ENCODE measurements around the gene FCN1.

The FCN1 gene

DNA sequence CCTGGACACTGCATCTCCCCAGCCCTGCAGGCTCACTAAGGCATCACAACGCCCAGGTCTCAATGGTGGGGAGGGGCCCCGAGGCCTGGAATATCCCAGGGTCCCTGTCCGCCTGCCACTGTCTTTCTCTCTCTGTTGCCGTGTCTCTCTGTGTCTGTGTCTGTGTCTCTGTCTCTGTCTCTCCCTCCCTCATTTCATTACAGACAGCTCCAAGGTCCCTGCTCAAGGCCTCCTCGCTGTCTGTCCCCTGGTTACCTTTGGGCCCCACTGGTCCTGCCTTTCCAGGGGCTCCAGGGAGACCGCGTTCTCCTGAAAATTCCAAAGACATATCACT is 3.2 kb downstream of the FCN1 start:
- TF ChIP-seq, protein P1, sequence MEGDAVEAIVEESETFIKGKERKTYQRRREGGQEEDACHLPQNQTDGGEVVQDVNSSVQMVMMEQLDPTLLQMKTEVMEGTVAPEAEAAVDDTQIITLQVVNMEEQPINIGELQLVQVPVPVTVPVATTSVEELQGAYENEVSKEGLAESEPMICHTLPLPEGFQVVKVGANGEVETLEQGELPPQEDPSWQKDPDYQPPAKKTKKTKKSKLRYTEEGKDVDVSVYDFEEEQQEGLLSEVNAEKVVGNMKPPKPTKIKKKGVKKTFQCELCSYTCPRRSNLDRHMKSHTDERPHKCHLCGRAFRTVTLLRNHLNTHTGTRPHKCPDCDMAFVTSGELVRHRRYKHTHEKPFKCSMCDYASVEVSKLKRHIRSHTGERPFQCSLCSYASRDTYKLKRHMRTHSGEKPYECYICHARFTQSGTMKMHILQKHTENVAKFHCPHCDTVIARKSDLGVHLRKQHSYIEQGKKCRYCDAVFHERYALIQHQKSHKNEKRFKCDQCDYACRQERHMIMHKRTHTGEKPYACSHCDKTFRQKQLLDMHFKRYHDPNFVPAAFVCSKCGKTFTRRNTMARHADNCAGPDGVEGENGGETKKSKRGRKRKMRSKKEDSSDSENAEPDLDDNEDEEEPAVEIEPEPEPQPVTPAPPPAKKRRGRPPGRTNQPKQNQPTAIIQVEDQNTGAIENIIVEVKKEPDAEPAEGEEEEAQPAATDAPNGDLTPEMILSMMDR (IDR thresholded peaks at IDR 0.05; ENCODE audit: borderline replicate concordance, insufficient read depth, low read depth, low read length) = no peak
- no peak overlapping the region for H3K4me3 ChIP-seq (ENCODE audit: low read depth, low read length)

GRCh38 chr9:134913713-134914500 is 3.8 kb downstream of the FCN1 start:
- TF ChIP-seq, protein P1 (IDR thresholded peaks at IDR 0.05; ENCODE audit: borderline replicate concordance, insufficient read depth, low read depth, low read length) = no peak
- no peak overlapping the region for H3K4me3 ChIP-seq (ENCODE audit: low read depth, low read length)

DNA sequence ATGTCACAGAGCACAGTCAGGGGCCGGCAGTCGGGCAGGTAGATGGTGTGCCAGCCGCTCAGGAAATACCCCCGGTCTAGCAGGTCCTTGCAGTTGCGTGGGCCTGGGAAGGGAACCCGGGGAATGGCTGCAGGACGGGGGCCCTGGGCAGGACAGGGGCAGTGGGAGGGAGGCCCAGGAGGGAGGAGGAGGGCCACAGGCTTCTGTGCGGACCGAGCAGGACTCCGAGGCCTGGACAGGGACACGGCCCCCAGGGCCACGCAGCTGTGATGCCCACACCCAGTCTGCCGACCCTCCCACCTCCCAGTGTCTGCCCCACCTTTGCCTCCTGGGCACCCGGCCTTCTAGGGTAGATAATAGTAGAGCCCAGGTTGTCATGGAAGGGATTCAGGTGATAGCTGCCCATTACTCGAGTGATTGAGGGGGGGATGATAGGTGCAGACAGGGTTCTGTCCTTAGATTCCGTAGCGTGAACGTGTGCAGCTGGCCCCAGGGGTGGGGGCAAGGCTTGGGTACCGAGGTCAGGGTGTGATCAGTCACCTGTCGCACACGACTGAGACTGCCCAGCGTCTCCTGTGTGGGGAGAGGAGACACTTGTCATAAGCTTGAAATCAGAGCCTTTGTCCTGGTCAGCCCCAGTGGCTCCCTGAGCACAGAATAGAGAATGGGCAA is 4.5 kb downstream of the FCN1 start:
- no peak overlapping the region for H3K4me3 ChIP-seq (ENCODE audit: low read depth, low read length)
- TF ChIP-seq, protein P1 (IDR thresholded peaks at IDR 0.05; ENCODE audit: borderline replicate concordance, insufficient read depth, low read depth, low read length) = no peak

DNA sequence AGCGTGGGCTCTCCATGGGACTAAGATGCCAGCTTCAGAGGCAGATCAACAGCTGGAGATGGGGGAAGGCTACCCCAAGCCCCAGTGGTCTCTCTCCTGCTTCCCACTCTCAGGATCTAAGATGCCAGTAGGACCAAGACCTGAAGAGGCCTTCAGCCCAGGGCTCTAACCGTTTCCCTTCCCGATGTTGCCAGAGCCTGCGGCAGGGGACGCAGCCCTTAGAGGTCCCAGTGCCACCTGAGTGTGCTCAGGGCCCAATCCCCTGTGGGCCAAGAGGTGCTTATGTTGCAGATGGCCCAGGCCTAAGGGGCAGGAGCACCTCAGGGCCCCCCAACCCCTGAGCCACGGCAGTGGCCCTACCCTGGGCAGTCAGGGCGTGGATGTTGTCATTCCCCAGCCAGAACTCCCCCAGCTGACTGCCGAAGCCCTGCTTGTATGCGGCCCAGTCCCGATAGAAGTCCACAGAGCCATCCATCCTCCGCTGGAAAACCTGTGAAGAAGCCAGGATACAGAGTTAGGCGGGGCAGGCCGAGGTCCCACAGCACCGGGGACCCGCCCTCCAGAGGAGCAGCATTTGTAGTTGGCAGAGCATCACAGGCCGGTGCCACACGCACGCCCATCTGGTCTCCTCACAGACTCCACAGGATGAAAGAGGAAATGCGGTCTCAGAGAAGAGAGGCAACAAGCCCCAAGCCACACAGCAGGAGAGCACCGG is 5.4 kb downstream of the FCN1 start:
- no peak overlapping the region for H3K4me3 ChIP-seq (ENCODE audit: low read depth, low read length)

GRCh38 chr9:134909511-134910481 is 7.9 kb downstream of the FCN1 start:
- TF ChIP-seq, protein P1 (IDR thresholded peaks at IDR 0.05; ENCODE audit: borderline replicate concordance, insufficient read depth, low read depth, low read length) = no peak
- H3K4me3 ChIP-seq (ENCODE audit: low read depth, low read length) = no peak overlapping the region

More for the DNA sequence above, 5.4 kb downstream of the FCN1 start:
- TF ChIP-seq, protein P1 (IDR thresholded peaks at IDR 0.05; ENCODE audit: borderline replicate concordance, insufficient read depth, low read depth, low read length) = no peak

- TF ChIP-seq, protein P1 (IDR thresholded peaks at IDR 0.05; ENCODE audit: borderline replicate concordance, insufficient read depth, low read depth, low read length) = no peak
- H3K4me3 ChIP-seq (ENCODE audit: low read depth, low read length) = no peak overlapping the region
Measured at GRCh38 chr9:134908524-134909309, 9.0 kb downstream of the FCN1 start.

Measured in GM12875 (cell line).